Dedifferentiated amniotic fluid mesenchymal stem cell (primary cell): ENCODE results near the gene WNK2.

Experiments used
- DNase-seq: peaks from one replicate; pipeline ENCODE4 v3.0.0-alpha.2; 2016; ENCODE audit errors: extremely low spot score

The WNK2 gene

GRCh38 chr9:93295031-93295430, 111.1 kb downstream of the WNK2 start:
- DNase-seq = no peak

GRCh38 chr9:93295456-93296076, 111.6 kb downstream of the WNK2 start:
- no peak for DNase-seq

- no peak for DNase-seq
These were observed 113.0 kb downstream of the WNK2 start for GRCh38 chr9:93296889-93297480.

- DNase-seq = no peak
These were observed 113.9 kb downstream of the WNK2 start for GRCh38 chr9:93297659-93298497.

GRCh38 chr9:93298498-93299417, 114.8 kb downstream of the WNK2 start:
- DNase-seq = no peak

- DNase-seq = no peak
These were observed 115.7 kb downstream of the WNK2 start for GRCh38 chr9:93299418-93300174.

- DNase-seq = no peak
These were observed 116.2 kb downstream of the WNK2 start for GRCh38 chr9:93300175-93300572.

- no peak for DNase-seq
These were observed 116.7 kb downstream of the WNK2 start for GRCh38 chr9:93300585-93301081.

GRCh38 chr9:93301291-93301811, 117.4 kb downstream of the WNK2 start:
- no peak for DNase-seq

- no peak for DNase-seq
These were observed 118.1 kb downstream of the WNK2 start for GRCh38 chr9:93301911-93302541.

- DNase-seq = no peak
These were observed 118.8 kb downstream of the WNK2 start for GRCh38 chr9:93302586-93303257.

GRCh38 chr9:93303258-93303771, 119.4 kb downstream of the WNK2 start:
- no peak for DNase-seq

- DNase-seq = no peak
These were observed 120.1 kb downstream of the WNK2 start for GRCh38 chr9:93303806-93304573.

GRCh38 chr9:93304574-93305496, 120.9 kb downstream of the WNK2 start:
- DNase-seq = no peak

- no peak for DNase-seq
These were observed 121.6 kb downstream of the WNK2 start for GRCh38 chr9:93305497-93306020.

GRCh38 chr9:93306081-93306480, 122.1 kb downstream of the WNK2 start:
- DNase-seq = no peak

- no peak for DNase-seq
These were observed 122.7 kb downstream of the WNK2 start for GRCh38 chr9:93306579-93307091.
